Karpas-422 (cell line): ENCODE results near the gene SAMD10. TPM values are rescaled to one million over a fixed set of nuclear protein-coding genes. Genes with fewer than 3 reads are reported as not detected.
A peak's percentile ranks its signal among the peaks of the same experiment; 100 is the strongest.

Experiments
- DNase-seq: peaks from one replicate; pipeline ENCODE4 v3.0.0-alpha.2; 2015
- H2AFZ ChIP-seq: fragments of 200-600 bp; sonication (generic); 2 replicates; pipeline ENCODE4 v1.6.1; 2014; ENCODE audit warnings: antibody characterized with exemption, low read length, mixed read lengths
- H3K27ac ChIP-seq: fragments of 200-600 bp; sonication (generic); 2 replicates; pipeline ENCODE4 v1.5.1; 2014; ENCODE audit warnings: mild to moderate bottlenecking, low read length, moderate library complexity
- H3K27me3 ChIP-seq: fragments of 200-600 bp; sonication (generic); 2 replicates; pipeline ENCODE4 v1.6.1; 2014; ENCODE audit warnings: low read length, mixed read lengths
- H3K36me3 ChIP-seq: fragments of 200-600 bp; sonication (generic); 2 replicates; pipeline ENCODE4 v1.6.1; 2014; ENCODE audit warnings: low read length, mixed read lengths; ENCODE audit not compliant: insufficient read depth
- H3K4me1 ChIP-seq: fragments of 200-600 bp; sonication (generic); 2 replicates; pipeline ENCODE4 v1.6.1; 2014; ENCODE audit warnings: mild to moderate bottlenecking, low read length, mixed read lengths
- H3K4me2 ChIP-seq: fragments of 200-600 bp; sonication (generic); 2 replicates; pipeline ENCODE4 v1.6.1; 2014; ENCODE audit warnings: low read length, low read depth, mild to moderate bottlenecking; ENCODE audit not compliant: poor library complexity, severe bottlenecking
- H3K4me3 ChIP-seq: fragments of 200-600 bp; sonication (generic); 2 replicates; pipeline ENCODE4 v1.5.1; 2014; ENCODE audit warnings: mild to moderate bottlenecking, antibody characterized with exemption, low read length, mixed read lengths
- H3K79me2 ChIP-seq: fragments of 200-600 bp; sonication (generic); 2 replicates; pipeline ENCODE4 v1.6.1; 2014; ENCODE audit warnings: mild to moderate bottlenecking, low read length, mixed read lengths
- H3K9ac ChIP-seq: fragments of 200-600 bp; sonication (generic); 2 replicates; pipeline ENCODE4 v1.6.0; 2014; ENCODE audit warnings: low read length
- H3K9me2 ChIP-seq: fragments of 200-600 bp; sonication (generic), shearing (Covaris generic); replicated peaks from 2 replicates; pipeline ENCODE4 v1.6.0; 2014; ENCODE audit warnings: mild to moderate bottlenecking, low read length, moderate library complexity; ENCODE audit not compliant: insufficient read depth
- H3K9me3 ChIP-seq: fragments of 300-700, 200-600 bp; sonication (generic); 2 replicates; pipeline ENCODE4 v1.6.1; 2014; ENCODE audit warnings: low read length, mixed read lengths
- H4K20me1 ChIP-seq: fragments of 200-600 bp; sonication (generic); 2 replicates; pipeline ENCODE4 v1.6.1; 2014; ENCODE audit warnings: mild to moderate bottlenecking, antibody characterized with exemption, low read length, low read depth; ENCODE audit not compliant: insufficient read depth
- total RNA-seq: library from RNA; depleted of rRNA; stranded (reverse); fragments of >200 nt; shearing (Covaris generic); gene quantifications from 2 replicates; pipeline ENCODE4 v1.2.3, GENCODE V29; 2014; ENCODE audit warnings: low replicate concordance

SAMD10 gene
- total RNA-seq, 1 experiment from 2014 or later: 11.7 TPM

- peaks cover 36% of the 10 kb centered on the region for H3K79me2 ChIP-seq
- peak overlapping the region; percentile 59 for H3K27ac ChIP-seq
- DNase-seq: peak; percentile 85
- H3K27me3 ChIP-seq: no peaks in the 10 kb centered on the region
- peak overlapping the region; percentile 72 for H3K4me3 ChIP-seq
- peak overlapping the region; percentile 97 for H3K4me2 ChIP-seq
- peak overlapping the region; percentile 74 for H3K9ac ChIP-seq
- peaks cover 25% of the 10 kb centered on the region; the same call in 1 of the 2 replicates for H4K20me1 ChIP-seq
- no peaks in the 10 kb centered on the region for H3K36me3 ChIP-seq
- peak overlapping the region; percentile 45; the same call in 1 of the 2 replicates for H2AFZ ChIP-seq
- no peaks in the 10 kb centered on the region for H3K9me3 ChIP-seq
- peaks cover 50% of the 10 kb centered on the region for H3K4me1 ChIP-seq
- no peaks in the 10 kb centered on the region for H3K9me2 ChIP-seq
Observed at GRCh38 chr20:63957004-63957689, 22.3 kb downstream of the SAMD10 start.

GRCh38 chr20:63956664-63957003 is 22.8 kb downstream of the SAMD10 start:
- peak overlapping the region; percentile 59 for H3K27ac ChIP-seq
- 0 out of 2 replicates have a peak overlapping the region, but pooled peaks have one; percentile 63 for H2AFZ ChIP-seq
- H3K27me3 ChIP-seq: no peaks in the 10 kb centered on the region
- H3K36me3 ChIP-seq: no peaks in the 10 kb centered on the region
- peak overlapping the region; percentile 74 for H3K9ac ChIP-seq
- peaks cover 55% of the 10 kb centered on the region for H3K4me1 ChIP-seq
- peaks cover 41% of the 10 kb centered on the region for H3K79me2 ChIP-seq
- H3K9me3 ChIP-seq: no peaks in the 10 kb centered on the region
- peaks cover 31% of the 10 kb centered on the region; the same call in 1 of the 2 replicates for H4K20me1 ChIP-seq
- peak overlapping the region; percentile 72 for H3K4me3 ChIP-seq
- H3K4me2 ChIP-seq: peak overlapping the region; percentile 97
- no peaks in the 10 kb centered on the region for H3K9me2 ChIP-seq
- DNase-seq: no peak

GRCh38 chr20:63955827-63956663 is 23.4 kb downstream of the SAMD10 start, which contains the start of gene UCKL1:
Gene UCKL1 (minus strand): TSS chr20:63956416. CDS start chr20:63956372, 44 bp downstream.
- H3K27me3 ChIP-seq: no peaks in the 10 kb centered on the region
- DNase-seq: peak; percentile 94
- peak within 1 kb of the TSS; percentile 63; the same call in 1 of the 2 replicates for H2AFZ ChIP-seq
- H3K79me2 ChIP-seq: peaks cover 47% of the 10 kb centered on the region
- no peaks in the 10 kb centered on the region for H3K9me3 ChIP-seq
- H3K9ac ChIP-seq: peak within 1 kb of the TSS; percentile 99
- no peaks in the 10 kb centered on the region for H3K9me2 ChIP-seq
- H3K4me2 ChIP-seq: peak within 1 kb of the TSS; percentile 97
- peak within 1 kb of the TSS; percentile 94 for H3K4me3 ChIP-seq
- H3K36me3 ChIP-seq: no peaks in the 10 kb centered on the region
- peak within 1 kb of the TSS; percentile 81 for H3K27ac ChIP-seq
- H4K20me1 ChIP-seq: peaks cover 36% of the 10 kb centered on the region; the same call in 1 of the 2 replicates
- peaks cover 61% of the 10 kb centered on the region for H3K4me1 ChIP-seq

GRCh38 chr20:63955281-63955826 is 24.1 kb downstream of the SAMD10 start:
- Histone ChIP-seq H3K9ac (peak overlapping the region; percentile 99), H2AFZ (no peak overlapping the region), H4K20me1 (peaks cover 43% of the 10 kb centered on the region; the same call in 1 of the 2 replicates), H3K36me3 (no peaks in the 10 kb centered on the region), H3K4me3 (peak overlapping the region; percentile 94), H3K9me3 (no peaks in the 10 kb centered on the region), H3K27me3 (no peaks in the 10 kb centered on the region), H3K4me1 (peaks cover 68% of the 10 kb centered on the region), H3K4me2 (peak overlapping the region; percentile 81), H3K27ac (peak overlapping the region; percentile 81), H3K79me2 (peaks cover 54% of the 10 kb centered on the region), H3K9me2 (no peaks in the 10 kb centered on the region)
- DNase-seq: peak; percentile 84

GRCh38 chr20:63953764-63954429 is 25.5 kb downstream of the SAMD10 start:
- Histone ChIP-seq H3K4me1 (peaks cover 82% of the 10 kb centered on the region), H3K9me3 (no peaks in the 10 kb centered on the region), H3K4me2 (peak overlapping the region; percentile 81), H3K9ac (peak overlapping the region; percentile 99), H3K27me3 (no peaks in the 10 kb centered on the region), H3K79me2 (peaks cover 67% of the 10 kb centered on the region), H3K27ac (no peak overlapping the region), H4K20me1 (peaks cover 56% of the 10 kb centered on the region), H2AFZ (no peak overlapping the region), H3K9me2 (no peaks in the 10 kb centered on the region), H3K4me3 (peak overlapping the region; percentile 94; the same call in 1 of the 2 replicates), H3K36me3 (no peaks in the 10 kb centered on the region)
- DNase-seq: no peak

- Histone ChIP-seq H3K27ac (no peak overlapping the region), H3K27me3 (no peaks in the 10 kb centered on the region), H2AFZ (no peak overlapping the region), H3K36me3 (peaks cover 5% of the 10 kb centered on the region; the same call in 1 of the 2 replicates), H3K4me3 (no peak overlapping the region), H3K4me2 (no peak overlapping the region), H3K9ac (no peak overlapping the region), H3K9me2 (no peaks in the 10 kb centered on the region), H4K20me1 (peaks cover 67% of the 10 kb centered on the region), H3K79me2 (peaks cover 78% of the 10 kb centered on the region), H3K4me1 (peaks cover 75% of the 10 kb centered on the region), H3K9me3 (no peaks in the 10 kb centered on the region)
- no peak for DNase-seq
Observed at GRCh38 chr20:63952769-63953168, 26.7 kb downstream of the SAMD10 start.

- DNase-seq: no peak
- Histone ChIP-seq H3K36me3 (peaks cover 6% of the 10 kb centered on the region; the same call in 1 of the 2 replicates), H3K4me2 (peak overlapping the region; percentile 51), H4K20me1 (peaks cover 73% of the 10 kb centered on the region), H3K27me3 (no peaks in the 10 kb centered on the region), H3K4me1 (peaks cover 69% of the 10 kb centered on the region), H3K9me2 (no peaks in the 10 kb centered on the region), H3K79me2 (peaks cover 84% of the 10 kb centered on the region), H3K4me3 (no peak overlapping the region), H2AFZ (no peak overlapping the region), H3K9me3 (no peaks in the 10 kb centered on the region), H3K9ac (peak overlapping the region; percentile 43; the same call in 1 of the 2 replicates), H3K27ac (peak overlapping the region; percentile 81)
Observed at GRCh38 chr20:63952210-63952535, 27.3 kb downstream of the SAMD10 start.
